GM12872 (cell line): ENCODE measurements around the gene ATM.

ENCODE experiments used
- CTCF ChIP-seq: IDR thresholded peaks from 3 replicates; pipeline ENCODE4 v1.5.1; 2011; ENCODE audit warnings: low read depth, mild to moderate bottlenecking, low read length, moderate library complexity; ENCODE audit not compliant: insufficient read depth

ATM gene

DNA sequence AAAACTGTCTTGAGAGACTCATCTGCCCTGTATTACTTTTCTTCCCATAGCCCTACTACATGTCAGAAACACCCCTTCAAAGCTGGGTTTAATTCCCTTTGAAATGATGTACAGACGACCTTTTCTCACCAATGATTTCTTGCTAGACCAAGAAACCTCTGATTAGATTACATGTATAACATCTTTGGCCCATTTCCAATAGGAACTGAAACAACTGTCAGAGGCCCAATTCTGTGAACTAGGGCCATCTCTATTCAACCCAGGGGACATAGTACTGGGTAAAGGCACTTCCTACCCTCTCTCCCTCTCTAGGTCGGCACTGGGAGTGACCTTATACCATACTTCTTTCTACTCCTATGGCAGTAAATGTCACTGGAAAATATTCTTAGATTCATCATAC, 19.8 kb upstream of the ATM start:
- no peak for TF ChIP-seq CTCF

DNA sequence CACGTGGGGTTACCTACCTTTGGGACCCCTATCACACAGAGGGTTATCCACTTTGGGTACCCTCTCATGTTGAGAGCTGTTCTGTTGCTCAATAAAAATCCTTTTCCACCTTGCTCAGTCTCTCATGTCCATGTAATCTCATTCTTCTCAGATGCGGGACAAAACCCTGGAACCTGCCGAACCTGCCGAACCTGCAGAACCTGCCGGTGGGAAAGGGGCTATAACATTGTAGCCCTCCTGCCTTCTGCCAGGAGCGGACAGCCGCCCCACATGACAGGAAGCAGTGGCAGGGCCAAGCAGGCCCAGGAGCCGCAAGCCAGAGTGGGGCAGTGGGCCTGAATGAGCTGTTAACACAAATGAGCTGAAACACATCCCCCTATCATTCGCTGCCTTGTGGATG, 18.5 kb upstream of the ATM start:
- TF ChIP-seq CTCF = no peak

DNA sequence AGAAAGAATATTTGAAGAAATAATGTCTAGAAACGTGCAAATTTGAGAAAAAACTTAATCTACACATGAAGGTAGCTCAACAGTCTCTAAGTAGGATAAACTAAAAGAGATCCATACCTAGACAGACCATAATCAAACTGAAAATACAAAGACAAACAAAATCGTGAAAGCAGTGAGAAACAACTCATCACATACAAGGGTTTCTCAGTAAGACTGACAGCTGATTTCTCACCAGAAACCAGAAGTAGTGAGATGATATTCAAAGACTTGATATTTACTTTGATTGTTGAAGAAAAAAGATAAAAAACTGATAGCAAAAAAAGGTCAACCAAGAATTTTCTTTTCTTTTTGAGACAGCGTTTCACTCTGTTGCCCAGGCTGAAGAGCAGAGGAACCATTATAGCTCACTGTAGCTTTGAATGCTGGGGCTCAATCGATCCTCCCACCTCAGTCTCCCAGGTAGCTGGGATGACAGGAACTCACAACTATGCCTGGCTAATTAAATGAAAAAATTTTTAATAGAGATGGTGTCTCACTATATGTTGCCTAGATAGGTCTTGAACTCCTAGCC, 17.9 kb upstream of the ATM start:
- no peak for TF ChIP-seq CTCF

GRCh38 chr11:108206171-108206570, 16.7 kb upstream of the ATM start:
- TF ChIP-seq CTCF = no peak

DNA sequence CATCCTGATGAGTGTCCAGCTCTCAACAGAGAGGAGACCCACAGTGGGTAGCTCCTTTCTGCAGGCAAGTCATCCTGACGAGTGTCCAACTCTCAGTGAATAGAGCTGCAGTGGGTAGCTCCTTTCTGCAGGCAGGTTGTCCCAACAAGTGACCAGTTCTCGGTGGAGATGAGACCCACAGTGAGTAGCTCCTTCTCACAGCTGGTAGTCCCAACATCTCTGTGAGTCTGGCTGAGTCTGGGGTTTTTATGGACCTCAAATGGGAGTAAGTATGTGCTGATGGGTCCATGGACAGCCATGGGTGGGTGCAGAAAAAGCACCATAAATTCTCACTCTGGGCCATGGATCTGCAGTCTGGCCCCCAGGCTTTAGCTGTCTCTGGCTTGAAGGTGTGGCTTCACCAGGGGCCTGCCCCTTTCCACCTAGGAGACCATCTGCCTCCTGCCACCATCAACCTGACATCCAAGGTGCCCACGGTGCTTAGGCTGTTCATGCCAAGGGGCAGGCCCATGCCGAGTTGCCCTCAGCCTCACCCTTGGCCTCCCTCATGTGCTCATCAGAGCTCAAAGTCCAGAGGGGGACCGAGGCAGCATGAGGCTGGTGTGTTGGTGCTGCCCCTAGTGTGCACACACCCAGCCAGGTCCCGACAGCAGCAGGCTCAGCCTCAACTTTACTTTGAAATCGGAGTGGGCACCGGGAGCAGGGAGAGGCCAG, 15.7 kb upstream of the ATM start:
- TF ChIP-seq CTCF = no peak

DNA sequence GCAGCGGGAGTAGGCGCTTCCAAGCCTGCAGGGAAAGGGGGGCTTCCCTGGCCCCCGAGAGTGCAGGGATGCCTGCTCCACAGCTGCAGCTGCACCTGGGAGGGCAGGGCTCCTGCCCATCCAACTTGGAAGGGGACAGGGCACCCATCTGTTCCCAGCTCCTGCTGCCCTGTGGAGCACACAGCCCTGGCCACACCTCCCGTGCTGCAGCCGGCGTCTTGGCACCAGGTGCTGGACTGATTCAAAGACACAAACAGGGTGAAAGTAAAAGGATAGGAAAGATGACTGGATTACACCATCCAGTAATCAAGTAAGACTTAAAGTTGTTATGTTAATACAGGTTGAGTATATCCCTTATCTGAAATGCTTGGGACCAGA, 15.2 kb upstream of the ATM start:
- TF ChIP-seq CTCF = no peak

DNA sequence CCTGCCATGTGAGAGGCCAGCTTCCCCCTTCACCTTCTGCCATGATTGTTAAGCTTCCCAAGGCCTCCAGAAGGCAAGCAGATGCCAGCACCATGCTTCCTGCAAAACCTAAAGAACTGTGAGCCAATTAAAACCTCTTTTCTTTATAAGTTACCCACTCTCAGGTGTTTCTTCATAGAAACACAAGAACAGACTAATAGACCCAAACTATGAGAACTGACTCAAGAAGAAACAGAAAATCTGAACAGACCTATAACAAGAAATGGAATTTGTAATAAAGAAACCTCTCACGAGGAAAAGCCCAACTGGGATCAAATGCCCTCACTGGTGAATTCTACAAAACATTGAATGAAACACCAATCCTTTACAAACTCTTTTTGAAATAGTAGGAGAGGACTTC, 12.4 kb upstream of the ATM start:
- no peak for TF ChIP-seq CTCF

- TF ChIP-seq CTCF = no peak
Measured at GRCh38 chr11:108213784-108214183, 9.1 kb upstream of the ATM start.
